Posterior cingulate gyrus (tissue), 11 donors: ENCODE data around the gene LRRC4.

ENCODE experiments used
- DNase-seq, 10 donors: peaks; one replicate each; pipeline versions ENCODE4 v3.0.0 to v3.0.0-alpha.2; 2020 to 2021; ENCODE audit warnings: mixed read lengths in 3 of 10
- intact Hi-C: fragments of 100-400 bp; cut with DNase I; formaldehyde crosslinking; loops from one replicate; pipeline ENCODE4 v1.15.1; 2023

Gene LRRC4

GRCh38 chr7:128011131-128011661 lies 20.0 kb downstream of the LRRC4 start:
- intact Hi-C loops = no loop called here
- DNase-seq = no peak

GRCh38 chr7:128010391-128011127 lies 20.7 kb downstream of the LRRC4 start:
- intact Hi-C loops = no loop called here
- no peak for DNase-seq

GRCh38 chr7:128008744-128009143 lies 22.5 kb downstream of the LRRC4 start:
- intact Hi-C loops = no loop called here
- DNase-seq = no peak

GRCh38 chr7:128008141-128008540 lies 23.1 kb downstream of the LRRC4 start:
- intact Hi-C loops = no loop called here
- no peak for DNase-seq

GRCh38 chr7:128007303-128007680 lies 23.9 kb downstream of the LRRC4 start:
- intact Hi-C loops = no loop called here
- no peak for DNase-seq

- DNase-seq = no peak
- intact Hi-C loops = no loop called here
These were observed 24.5 kb downstream of the LRRC4 start for GRCh38 chr7:128006550-128007302.

- intact Hi-C loops = no loop called here
- no peak for DNase-seq
These were observed 25.5 kb downstream of the LRRC4 start for GRCh38 chr7:128005759-128006159.

GRCh38 chr7:128005117-128005516 lies 26.1 kb downstream of the LRRC4 start:
- no peak for DNase-seq
- intact Hi-C loops = no loop called here

GRCh38 chr7:128004623-128005022 lies 26.6 kb downstream of the LRRC4 start:
- intact Hi-C loops = no loop called here
- no peak for DNase-seq

- no peak for DNase-seq
These were observed 27.4 kb downstream of the LRRC4 start for GRCh38 chr7:128003787-128004186.

GRCh38 chr7:128003167-128003566 lies 28.1 kb downstream of the LRRC4 start:
- intact Hi-C loops = no loop called here
- no peak for DNase-seq

More at GRCh38 chr7:128003787-128004186, 27.4 kb downstream of the LRRC4 start:
- intact Hi-C loops = no loop called here

- no peak for DNase-seq
- intact Hi-C loops = no loop called here
These were observed 30.4 kb downstream of the LRRC4 start for GRCh38 chr7:128000854-128001265.

- intact Hi-C loops = no loop called here
- DNase-seq = no peak
These were observed 31.2 kb downstream of the LRRC4 start for GRCh38 chr7:128000048-128000447.

- intact Hi-C loops = no loop called here
- no peak for DNase-seq
These were observed 32.6 kb downstream of the LRRC4 start for GRCh38 chr7:127998671-127999070.

GRCh38 chr7:127997226-127997922 lies 33.9 kb downstream of the LRRC4 start:
- no peak for DNase-seq
- intact Hi-C loops = no loop called here

- intact Hi-C loops = no loop called here
- no peak for DNase-seq
These were observed 34.8 kb downstream of the LRRC4 start for GRCh38 chr7:127996253-127997071.

- intact Hi-C loops = loop anchor here (1.0 kb wide), 1 partner anchor 9 kb away; no protein-coding TSS in a partner anchor
- no peak for DNase-seq
These were observed 35.4 kb downstream of the LRRC4 start for GRCh38 chr7:127995881-127996215.

GRCh38 chr7:127995156-127995880 lies 35.9 kb downstream of the LRRC4 start:
- DNase-seq = no peak
- intact Hi-C loops = loop anchor here (1.0 kb wide), 1 partner anchor 8 kb away; no protein-coding TSS in a partner anchor

- intact Hi-C loops = no loop called here
- DNase-seq = no peak
These were observed 37.2 kb downstream of the LRRC4 start for GRCh38 chr7:127993987-127994386.

- intact Hi-C loops = no loop called here
- no peak for DNase-seq
These were observed 37.9 kb downstream of the LRRC4 start for GRCh38 chr7:127993317-127993716.
